Peyer's patch (tissue), 4 donors: ENCODE measurements around the gene FAM72D.
"Not testable (repeated sequence)": the region's sequence is repeated elsewhere in the genome, so short reads cannot be mapped to it uniquely, and the experiment has no call there.

ENCODE experiments used
- CTCF ChIP-seq, 6 experiments: fragments of 450-650 bp in 4 of 6; fragments of 200-600 bp in 2 of 6; sonication (generic) in 1 of 6; IDR thresholded peaks; one replicate each; pipeline ENCODE4 v1.5.1; 2017 to 2019; ENCODE audit warnings: antibody characterized with exemption in 6 of 6, mild to moderate bottlenecking in 3 of 6, moderate library complexity in 1 of 6
- POLR2A ChIP-seq, 2 donors: fragments of 450-650 bp; IDR thresholded peaks; one replicate each; pipeline ENCODE4 v1.5.1; 2017; ENCODE audit warnings: antibody characterized with exemption in 2 of 2, mild to moderate bottlenecking in 2 of 2, moderate library complexity in 2 of 2

- not testable (repeated sequence) for TF ChIP-seq CTCF, POLR2A (IDR thresholded peaks at IDR 0.05)
Measured at GRCh38 chr1:145063285-145063684, 32.5 kb upstream of the FAM72D start.
